Endothelial cell of umbilical vein (primary cell): ENCODE measurements around the gene EML6. TPM values are rescaled to one million over a fixed set of nuclear protein-coding genes. Genes with fewer than 3 reads are reported as not detected.

ENCODE experiments used
- BruUV-seq: library from RNA; stranded (reverse); fragments of 400-500 nt; replicated peaks from 2 replicates; lab custom pipeline; 2021; lab: Mats Ljungman, UMichigan
- CTCF ChIA-PET: fragments of 300-600, 350-600 bp; sonication (Branson Sonifier 250); formaldehyde crosslinking; loops from one replicate; lab custom pipeline; 2021; ENCODE audit warnings: antibody characterized with exemption, inconsistent platforms; lab: Charles Lee
- POLR2A ChIA-PET: fragments of 300-600, 350-600 bp; sonication (Branson Sonifier 250); formaldehyde crosslinking; loops from one replicate; lab custom pipeline; 2021; ENCODE audit warnings: antibody characterized with exemption, inconsistent platforms; lab: Charles Lee
- DNase-seq: peaks from one replicate; pipeline ENCODE4 v3.0.0-alpha.2; 2011; ENCODE audit warnings: low read depth, low spot score
- FAIRE-seq: peaks from 2 replicates; lab custom pipeline; 2011; peaks lifted over from hg19 to GRCh38; lab: Jason Lieb, UNC
- H2AFZ ChIP-seq: 2 replicates; pipeline ENCODE4 v1.6.0; 2012; ENCODE audit warnings: low read depth, low read length, control low read depth, inconsistent platforms
- H3K27ac ChIP-seq: 2 replicates; pipeline ENCODE4 v1.5.1; 2011; ENCODE audit warnings: low read depth, mild to moderate bottlenecking, control low read depth, low read length, moderate library complexity; ENCODE audit not compliant: insufficient read depth
- H3K27me3 ChIP-seq, 2 experiments: 2 replicates each; pipeline versions ENCODE4 v1.6.0 to v1.6.1; 2011; ENCODE audit warnings: low read length in 2 of 2, mixed read lengths in 1 of 2; ENCODE audit not compliant: control insufficient read depth in 2 of 2, insufficient read depth in 2 of 2
- H3K36me3 ChIP-seq, 2 experiments: 2 replicates in 1 of 2; 3 replicates in 1 of 2; pipeline ENCODE4 v1.5.1; 2011; ENCODE audit warnings: low read length in 2 of 2, mild to moderate bottlenecking in 1 of 2, moderate library complexity in 1 of 2; ENCODE audit not compliant: control insufficient read depth in 2 of 2, insufficient read depth in 2 of 2; ENCODE audit errors: extremely low read depth in 1 of 2
- H3K4me1 ChIP-seq: 3 replicates; pipeline ENCODE4 v1.5.1; 2011; ENCODE audit warnings: mild to moderate bottlenecking, low read length; ENCODE audit not compliant: control insufficient read depth, insufficient read depth; ENCODE audit errors: extremely low read depth
- H3K4me2 ChIP-seq: 2 replicates; pipeline ENCODE4 v1.6.1; 2011; ENCODE audit warnings: low read length, control low read depth, mixed read lengths; ENCODE audit not compliant: insufficient read depth
- H3K4me3 ChIP-seq, 3 experiments: fragments of 200-600 bp in 1 of 3; sonication (generic), shearing (Covaris generic) in 1 of 3; replicated peaks in 1 of 3; 2 replicates each; pipeline ENCODE4 v1.5.1; 2011 to 2016; ENCODE audit warnings: control low read depth in 3 of 3, low read length in 3 of 3, mild to moderate bottlenecking in 2 of 3, inconsistent platforms in 1 of 3, low read depth in 1 of 3, moderate library complexity in 1 of 3; ENCODE audit not compliant: insufficient read depth in 1 of 3
- H3K79me2 ChIP-seq: 2 replicates; pipeline ENCODE4 v1.6.0; 2012; ENCODE audit warnings: low read length, inconsistent platforms; ENCODE audit not compliant: control insufficient read depth, insufficient read depth
- H3K9ac ChIP-seq: replicated peaks from 2 replicates; pipeline ENCODE3; 2011; ENCODE audit warnings: low read length, control low read depth; ENCODE audit not compliant: insufficient read depth; ENCODE audit errors: extremely low read depth
- H3K9me1 ChIP-seq: replicated peaks from 3 replicates; pipeline ENCODE4 v1.6.0; 2011; ENCODE audit warnings: mild to moderate bottlenecking, low read length; ENCODE audit not compliant: control insufficient read depth, insufficient read depth; ENCODE audit errors: extremely low read depth
- H3K9me3 ChIP-seq: replicated peaks from 2 replicates; pipeline ENCODE4 v1.5.1; 2012; ENCODE audit warnings: low read length, inconsistent platforms; ENCODE audit not compliant: control insufficient read depth, insufficient read depth
- H4K20me1 ChIP-seq: replicated peaks from 2 replicates; pipeline ENCODE3; 2011; ENCODE audit warnings: mild to moderate bottlenecking, low read length; ENCODE audit not compliant: control insufficient read depth, insufficient read depth; ENCODE audit errors: extremely low read depth
- EZH2 ChIP-seq: IDR thresholded peaks from 2 replicates; pipeline ENCODE4 v1.6.1; 2012; ENCODE audit warnings: borderline replicate concordance, low read depth, mild to moderate bottlenecking, moderate library complexity, low read length, inconsistent platforms; ENCODE audit not compliant: severe bottlenecking
- FOS ChIP-seq: IDR thresholded peaks from 2 replicates; pipeline ENCODE4 v1.6.1; 2011; ENCODE audit warnings: mild to moderate bottlenecking, low read length, moderate library complexity, borderline replicate concordance; ENCODE audit not compliant: insufficient read depth
- GATA2 ChIP-seq: IDR thresholded peaks from 2 replicates; pipeline ENCODE4 v1.7.0; 2011; ENCODE audit warnings: low read depth, mild to moderate bottlenecking, moderate library complexity, mixed read lengths, low read length; ENCODE audit not compliant: insufficient read length, insufficient read depth
- JUN ChIP-seq: IDR thresholded peaks from 2 replicates; pipeline ENCODE4 v1.6.1; 2011; ENCODE audit warnings: borderline replicate concordance, low read depth; ENCODE audit not compliant: insufficient read length, insufficient read depth
- MAX ChIP-seq: IDR thresholded peaks from 2 replicates; pipeline ENCODE4 v1.6.1; 2011; ENCODE audit not compliant: insufficient read depth, insufficient read length
- MYC ChIP-seq: IDR thresholded peaks from one replicate; pipeline ENCODE4 v1.6.1; 2011; ENCODE audit warnings: mild to moderate bottlenecking, low read depth, low read length
- POLR2A ChIP-seq: IDR thresholded peaks from 2 replicates; pipeline ENCODE4 v1.6.1; 2012; ENCODE audit warnings: low read depth, mild to moderate bottlenecking, control low read depth, low read length
- POLR2AphosphoS5 ChIP-seq: IDR thresholded peaks from 2 replicates; pipeline ENCODE4 v1.6.1; 2012; ENCODE audit warnings: low read depth, mild to moderate bottlenecking, control low read depth, low read length, moderate library complexity; ENCODE audit not compliant: insufficient read depth
- dilution Hi-C: fragments of 300-500 bp; cut with MboI; formaldehyde crosslinking; loops from one replicate; pipeline ENCODE4 v1.15.0; 2019; ENCODE audit warnings: low sequenced_read_pairs; ENCODE audit not compliant: extremely low pct_ligation_motif_present
- intact Hi-C: fragments of 100-400 bp; cut with micrococcal nuclease; formaldehyde crosslinking; loops from one replicate; pipeline ENCODE4 v1.10.0; 2022
- polyA plus RNA-seq, 4 experiments: library from polyadenylated mRNA; depleted of rRNA in 3 of 4; stranded (reverse) in 3 of 4; unstranded in 1 of 4; fragments of >200 nt; gene quantifications; 2 replicates each; pipeline versions ENCODE4 v1.2.1 to v1.2.3, GENCODE V29; 2011 to 2012; ENCODE audit warnings: missing spikeins in 1 of 4
- total RNA-seq: library from RNA; stranded (reverse); gene quantifications from 2 replicates; pipeline ENCODE4 v1.2.3, GENCODE V29; 2021
- TF ChIP-seq, protein P1 (sequence below), 2 donors: IDR thresholded peaks; 1 replicate in 1 of 2; 2 replicates in 1 of 2; pipeline ENCODE4 v1.5.1; 2011; ENCODE audit warnings: low read length in 2 of 2, mild to moderate bottlenecking in 2 of 2, moderate library complexity in 2 of 2, control low read depth in 1 of 2, inconsistent platforms in 1 of 2, low read depth in 1 of 2; ENCODE audit not compliant: insufficient read depth in 1 of 2; ENCODE audit errors: extremely low read depth in 1 of 2

The EML6 gene
- total and polyA plus RNA-seq, 2 donors (not counting 3 experiments of a cell fraction or from before 2014, with no cell fraction given) = 0.79 to 2.1 TPM

DNA sequence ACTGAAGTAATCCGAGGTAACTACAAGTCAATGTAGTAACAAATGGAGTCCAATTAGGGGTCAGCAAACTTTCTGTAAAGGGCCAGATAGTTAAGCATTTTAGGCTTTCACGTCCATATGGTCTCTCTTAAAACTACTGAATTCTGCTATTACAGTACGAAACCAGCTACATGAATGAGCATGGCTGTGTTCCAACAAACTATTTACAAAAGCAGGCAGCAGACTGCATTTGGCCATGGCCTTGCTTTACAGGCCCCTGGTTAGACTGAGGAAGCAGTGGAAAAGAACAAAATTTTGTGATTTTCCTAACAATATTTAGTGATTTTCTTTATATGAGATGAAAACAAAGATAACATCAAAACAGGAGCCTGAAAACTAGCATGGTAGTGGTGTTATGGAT lies 262.8 kb downstream of the EML6 start:
- no peak overlapping the region for H3K4me3 ChIP-seq
- BruUV-seq = no TSS peak

More for the DNA sequence above, 262.8 kb downstream of the EML6 start:
- no peaks in the 10 kb centered on the region for H3K9me1 ChIP-seq
- intact Hi-C loops (no loop called here), dilution Hi-C loops (no loop called here)
- H3K4me1 ChIP-seq = peaks cover 22% of the 10 kb centered on the region
- H4K20me1 ChIP-seq = peaks cover 28% of the 10 kb centered on the region
- no peak for TF ChIP-seq GATA2
- no peak for TF ChIP-seq EZH2
- TF ChIP-seq MYC = no peak
- TF ChIP-seq FOS = no peak
- TF ChIP-seq, protein P1, sequence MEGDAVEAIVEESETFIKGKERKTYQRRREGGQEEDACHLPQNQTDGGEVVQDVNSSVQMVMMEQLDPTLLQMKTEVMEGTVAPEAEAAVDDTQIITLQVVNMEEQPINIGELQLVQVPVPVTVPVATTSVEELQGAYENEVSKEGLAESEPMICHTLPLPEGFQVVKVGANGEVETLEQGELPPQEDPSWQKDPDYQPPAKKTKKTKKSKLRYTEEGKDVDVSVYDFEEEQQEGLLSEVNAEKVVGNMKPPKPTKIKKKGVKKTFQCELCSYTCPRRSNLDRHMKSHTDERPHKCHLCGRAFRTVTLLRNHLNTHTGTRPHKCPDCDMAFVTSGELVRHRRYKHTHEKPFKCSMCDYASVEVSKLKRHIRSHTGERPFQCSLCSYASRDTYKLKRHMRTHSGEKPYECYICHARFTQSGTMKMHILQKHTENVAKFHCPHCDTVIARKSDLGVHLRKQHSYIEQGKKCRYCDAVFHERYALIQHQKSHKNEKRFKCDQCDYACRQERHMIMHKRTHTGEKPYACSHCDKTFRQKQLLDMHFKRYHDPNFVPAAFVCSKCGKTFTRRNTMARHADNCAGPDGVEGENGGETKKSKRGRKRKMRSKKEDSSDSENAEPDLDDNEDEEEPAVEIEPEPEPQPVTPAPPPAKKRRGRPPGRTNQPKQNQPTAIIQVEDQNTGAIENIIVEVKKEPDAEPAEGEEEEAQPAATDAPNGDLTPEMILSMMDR (IDR thresholded peaks at IDR 0.05; ENCODE audit: extremely low read depth in 1 of 2, insufficient read depth in 1 of 2, low read depth in 1 of 2, low read length in 2 of 2) = no peak
- TF ChIP-seq MAX = no peak
- TF ChIP-seq JUN = no peak
- no peak for TF ChIP-seq POLR2A
- TF ChIP-seq POLR2AphosphoS5 = no peak
- H3K9ac ChIP-seq = no peak overlapping the region
- H2AFZ ChIP-seq = no peak overlapping the region
- FAIRE-seq = no peak
- no peaks in the 10 kb centered on the region for H3K27me3 ChIP-seq
- H3K27ac ChIP-seq = no peak overlapping the region
- ChIA-PET POLR2A (no interaction called here), CTCF (interaction anchor here (0.9 to 1.8 kb wide), 4 partner anchors 9 to 189 kb away, joined by 3 to 5 read pairs (median 5); no protein-coding TSS in a partner anchor)
- no peak overlapping the region for H3K4me2 ChIP-seq
- no peaks in the 10 kb centered on the region for H3K9me3 ChIP-seq
- peaks cover 3 to 14% of the 10 kb centered on the region in 2 experiments for H3K36me3 ChIP-seq
- peaks cover 99% of the 10 kb centered on the region for H3K79me2 ChIP-seq
- DNase-seq = no peak
